SU-DHL-6 (cell line): Measurements from ENCODE around the gene SLC39A10.

Source experiments
- EZH2phosphoT487 ChIP-seq: fragments of 200-600 bp; sonication (generic), shearing (Covaris generic); conservative IDR thresholded peaks from 2 replicates; pipeline ENCODE4 v1.6.1; 2018; ENCODE audit warnings: mild to moderate bottlenecking, antibody characterized with exemption, low read length, moderate library complexity, mixed read lengths
- TF ChIP-seq, protein P1 (sequence below): fragments of 200-600 bp; sonication (generic); IDR thresholded peaks from one replicate; pipeline ENCODE4 v1.5.1; 2017; ENCODE audit warnings: antibody characterized with exemption, mild to moderate bottlenecking, low read length, moderate library complexity; ENCODE audit not compliant: insufficient read depth, poor library complexity, severe bottlenecking

DNA sequence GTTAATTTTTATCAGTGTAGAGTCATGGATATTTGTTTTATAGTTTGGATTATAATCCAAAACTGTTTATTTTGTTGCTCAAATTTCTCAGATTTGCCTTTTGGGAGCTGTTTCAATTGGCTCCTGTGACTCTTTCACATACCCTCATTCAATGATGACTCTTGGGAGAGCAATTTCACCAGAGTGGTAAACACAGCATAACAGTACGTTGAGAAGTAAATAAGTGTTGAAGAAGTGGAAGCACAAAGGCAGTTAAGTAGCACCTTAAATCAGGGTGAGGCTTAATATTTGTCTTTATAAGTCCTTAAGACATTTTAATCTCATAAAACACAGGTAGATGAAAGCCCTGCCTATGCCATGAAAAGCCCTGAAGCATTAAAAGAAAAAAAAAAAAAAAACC is 17.1 kb upstream of the SLC39A10 start:
- TF ChIP-seq, protein P1, sequence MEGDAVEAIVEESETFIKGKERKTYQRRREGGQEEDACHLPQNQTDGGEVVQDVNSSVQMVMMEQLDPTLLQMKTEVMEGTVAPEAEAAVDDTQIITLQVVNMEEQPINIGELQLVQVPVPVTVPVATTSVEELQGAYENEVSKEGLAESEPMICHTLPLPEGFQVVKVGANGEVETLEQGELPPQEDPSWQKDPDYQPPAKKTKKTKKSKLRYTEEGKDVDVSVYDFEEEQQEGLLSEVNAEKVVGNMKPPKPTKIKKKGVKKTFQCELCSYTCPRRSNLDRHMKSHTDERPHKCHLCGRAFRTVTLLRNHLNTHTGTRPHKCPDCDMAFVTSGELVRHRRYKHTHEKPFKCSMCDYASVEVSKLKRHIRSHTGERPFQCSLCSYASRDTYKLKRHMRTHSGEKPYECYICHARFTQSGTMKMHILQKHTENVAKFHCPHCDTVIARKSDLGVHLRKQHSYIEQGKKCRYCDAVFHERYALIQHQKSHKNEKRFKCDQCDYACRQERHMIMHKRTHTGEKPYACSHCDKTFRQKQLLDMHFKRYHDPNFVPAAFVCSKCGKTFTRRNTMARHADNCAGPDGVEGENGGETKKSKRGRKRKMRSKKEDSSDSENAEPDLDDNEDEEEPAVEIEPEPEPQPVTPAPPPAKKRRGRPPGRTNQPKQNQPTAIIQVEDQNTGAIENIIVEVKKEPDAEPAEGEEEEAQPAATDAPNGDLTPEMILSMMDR: no peak
- TF ChIP-seq EZH2phosphoT487: no peak
